Measurements from ENCODE around the gene SLC4A1AP. TPM values are rescaled to one million over a fixed set of nuclear protein-coding genes. Genes with fewer than 3 reads are reported as not detected.

SLC4A1AP gene
- total RNA-seq, 1 experiment from 2014 or later: 29.1 TPM

- H3K4me3 ChIP-seq (ENCODE audit: low read length): no peak overlapping the region
- no peaks in the 10 kb centered on the region for H3K9me2 ChIP-seq (replicated peaks; ENCODE audit: low read length)
- POLR2A ChIA-PET (ENCODE audit: unreplicated experiment): no interaction called here
- no peak for ATAC-seq
- H3K27me3 ChIP-seq (ENCODE audit: low read length): no peaks in the 10 kb centered on the region
- H3K36me3 ChIP-seq (ENCODE audit: low read depth, low read length): no peaks in the 10 kb centered on the region
- no peak overlapping the region for H3K9ac ChIP-seq (ENCODE audit: low read length)
- CTCF ChIA-PET: no interaction called here
- no peaks in the 10 kb centered on the region for H3F3A ChIP-seq (ENCODE audit: low read length, unreplicated experiment)
- no peaks in the 10 kb centered on the region for H3K9me3 ChIP-seq (ENCODE audit: low read length)
- H3K4me1 ChIP-seq (ENCODE audit: insufficient read depth, low read length): peaks cover 35% of the 10 kb centered on the region
- no peak for TF ChIP-seq EZH2 (IDR thresholded peaks at IDR 0.05; ENCODE audit: low read length, unreplicated experiment)
- TF ChIP-seq, protein P1, sequence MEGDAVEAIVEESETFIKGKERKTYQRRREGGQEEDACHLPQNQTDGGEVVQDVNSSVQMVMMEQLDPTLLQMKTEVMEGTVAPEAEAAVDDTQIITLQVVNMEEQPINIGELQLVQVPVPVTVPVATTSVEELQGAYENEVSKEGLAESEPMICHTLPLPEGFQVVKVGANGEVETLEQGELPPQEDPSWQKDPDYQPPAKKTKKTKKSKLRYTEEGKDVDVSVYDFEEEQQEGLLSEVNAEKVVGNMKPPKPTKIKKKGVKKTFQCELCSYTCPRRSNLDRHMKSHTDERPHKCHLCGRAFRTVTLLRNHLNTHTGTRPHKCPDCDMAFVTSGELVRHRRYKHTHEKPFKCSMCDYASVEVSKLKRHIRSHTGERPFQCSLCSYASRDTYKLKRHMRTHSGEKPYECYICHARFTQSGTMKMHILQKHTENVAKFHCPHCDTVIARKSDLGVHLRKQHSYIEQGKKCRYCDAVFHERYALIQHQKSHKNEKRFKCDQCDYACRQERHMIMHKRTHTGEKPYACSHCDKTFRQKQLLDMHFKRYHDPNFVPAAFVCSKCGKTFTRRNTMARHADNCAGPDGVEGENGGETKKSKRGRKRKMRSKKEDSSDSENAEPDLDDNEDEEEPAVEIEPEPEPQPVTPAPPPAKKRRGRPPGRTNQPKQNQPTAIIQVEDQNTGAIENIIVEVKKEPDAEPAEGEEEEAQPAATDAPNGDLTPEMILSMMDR (conservative IDR thresholded peaks at IDR 0.05; ENCODE audit: low read depth, low read length): no peak
- TF ChIP-seq EZH2phosphoT487 (IDR thresholded peaks at IDR 0.05; ENCODE audit: borderline replicate concordance, low read length): no peak
- H3K27ac ChIP-seq (ENCODE audit: low read length): no peak overlapping the region
- no peak overlapping the region for H2AFZ ChIP-seq (ENCODE audit: low read length)
- no peak overlapping the region for H3K4me2 ChIP-seq (ENCODE audit: low read length)
- no peaks in the 10 kb centered on the region for H4K20me1 ChIP-seq (ENCODE audit: low read length)
- BruUV-seq (replicated peaks): no TSS peak
- no peaks in the 10 kb centered on the region for H3K79me2 ChIP-seq (ENCODE audit: low read length)
- no peak for DNase-seq
- intact Hi-C loops (cut with micrococcal nuclease): no loop called here
Observed at GRCh38 chr2:27716301-27717069, 52.8 kb downstream of the SLC4A1AP start.

GRCh38 chr2:27717070-27717795, 53.5 kb downstream of the SLC4A1AP start:
- H3K4me1 ChIP-seq (ENCODE audit: insufficient read depth, low read length): peaks cover 42% of the 10 kb centered on the region
- POLR2A ChIA-PET (ENCODE audit: unreplicated experiment): no interaction called here
- BruUV-seq (replicated peaks): no TSS peak
- no peak overlapping the region for H2AFZ ChIP-seq (ENCODE audit: low read length)
- H3K27ac ChIP-seq (ENCODE audit: low read length): no peak overlapping the region
- no peaks in the 10 kb centered on the region for H3K79me2 ChIP-seq (ENCODE audit: low read length)
- CTCF ChIA-PET: no interaction called here
- DNase-seq: peak; percentile 36
- no peak overlapping the region for H3K4me3 ChIP-seq (ENCODE audit: low read length)
- no peaks in the 10 kb centered on the region for H3K36me3 ChIP-seq (ENCODE audit: low read depth, low read length)
- no peaks in the 10 kb centered on the region for H3K27me3 ChIP-seq (ENCODE audit: low read length)
- no peak overlapping the region for H3K9ac ChIP-seq (ENCODE audit: low read length)
- H3F3A ChIP-seq (ENCODE audit: low read length, unreplicated experiment): no peaks in the 10 kb centered on the region
- H3K4me2 ChIP-seq (ENCODE audit: low read length): no peak overlapping the region
- ATAC-seq: no peak
- TF ChIP-seq EZH2phosphoT487 (IDR thresholded peaks at IDR 0.05; ENCODE audit: borderline replicate concordance, low read length): no peak
- TF ChIP-seq, protein P1 (conservative IDR thresholded peaks at IDR 0.05; ENCODE audit: low read depth, low read length): no peak
- TF ChIP-seq EZH2 (IDR thresholded peaks at IDR 0.05; ENCODE audit: low read length, unreplicated experiment): no peak
- H3K9me3 ChIP-seq (ENCODE audit: low read length): no peaks in the 10 kb centered on the region
- no peaks in the 10 kb centered on the region for H4K20me1 ChIP-seq (ENCODE audit: low read length)
- no peaks in the 10 kb centered on the region for H3K9me2 ChIP-seq (replicated peaks; ENCODE audit: low read length)
- intact Hi-C loops (cut with micrococcal nuclease): no loop called here
